ENCODE data around the gene C1S.

Gene C1S

DNA sequence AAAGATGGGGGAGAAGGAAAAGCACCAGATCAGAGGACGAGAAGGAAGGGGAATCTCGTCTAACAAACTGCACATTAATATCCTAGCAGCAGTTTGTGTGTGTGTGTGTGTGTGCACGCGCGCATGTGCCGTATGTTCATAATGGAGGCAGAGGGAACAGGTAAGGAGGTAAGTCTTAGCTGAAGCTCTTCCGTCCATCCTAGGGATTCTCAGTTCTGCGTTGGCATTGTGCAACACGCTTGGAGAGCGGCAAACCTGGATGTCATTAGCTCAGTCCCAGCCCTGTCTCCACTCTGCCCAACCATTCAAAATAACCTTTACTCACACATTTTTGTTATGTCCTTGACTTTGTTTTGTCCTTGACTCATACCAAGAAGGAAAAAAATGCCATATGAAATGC, 33.4 kb downstream of the C1S start:
- TF ChIP-seq, protein P1, sequence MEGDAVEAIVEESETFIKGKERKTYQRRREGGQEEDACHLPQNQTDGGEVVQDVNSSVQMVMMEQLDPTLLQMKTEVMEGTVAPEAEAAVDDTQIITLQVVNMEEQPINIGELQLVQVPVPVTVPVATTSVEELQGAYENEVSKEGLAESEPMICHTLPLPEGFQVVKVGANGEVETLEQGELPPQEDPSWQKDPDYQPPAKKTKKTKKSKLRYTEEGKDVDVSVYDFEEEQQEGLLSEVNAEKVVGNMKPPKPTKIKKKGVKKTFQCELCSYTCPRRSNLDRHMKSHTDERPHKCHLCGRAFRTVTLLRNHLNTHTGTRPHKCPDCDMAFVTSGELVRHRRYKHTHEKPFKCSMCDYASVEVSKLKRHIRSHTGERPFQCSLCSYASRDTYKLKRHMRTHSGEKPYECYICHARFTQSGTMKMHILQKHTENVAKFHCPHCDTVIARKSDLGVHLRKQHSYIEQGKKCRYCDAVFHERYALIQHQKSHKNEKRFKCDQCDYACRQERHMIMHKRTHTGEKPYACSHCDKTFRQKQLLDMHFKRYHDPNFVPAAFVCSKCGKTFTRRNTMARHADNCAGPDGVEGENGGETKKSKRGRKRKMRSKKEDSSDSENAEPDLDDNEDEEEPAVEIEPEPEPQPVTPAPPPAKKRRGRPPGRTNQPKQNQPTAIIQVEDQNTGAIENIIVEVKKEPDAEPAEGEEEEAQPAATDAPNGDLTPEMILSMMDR (IDR thresholded peaks at IDR 0.05; ENCODE audit: borderline replicate concordance, insufficient read depth, low read depth, low read length): no peak
- no peak overlapping the region for H3K4me3 ChIP-seq (ENCODE audit: low read depth, low read length)

DNA sequence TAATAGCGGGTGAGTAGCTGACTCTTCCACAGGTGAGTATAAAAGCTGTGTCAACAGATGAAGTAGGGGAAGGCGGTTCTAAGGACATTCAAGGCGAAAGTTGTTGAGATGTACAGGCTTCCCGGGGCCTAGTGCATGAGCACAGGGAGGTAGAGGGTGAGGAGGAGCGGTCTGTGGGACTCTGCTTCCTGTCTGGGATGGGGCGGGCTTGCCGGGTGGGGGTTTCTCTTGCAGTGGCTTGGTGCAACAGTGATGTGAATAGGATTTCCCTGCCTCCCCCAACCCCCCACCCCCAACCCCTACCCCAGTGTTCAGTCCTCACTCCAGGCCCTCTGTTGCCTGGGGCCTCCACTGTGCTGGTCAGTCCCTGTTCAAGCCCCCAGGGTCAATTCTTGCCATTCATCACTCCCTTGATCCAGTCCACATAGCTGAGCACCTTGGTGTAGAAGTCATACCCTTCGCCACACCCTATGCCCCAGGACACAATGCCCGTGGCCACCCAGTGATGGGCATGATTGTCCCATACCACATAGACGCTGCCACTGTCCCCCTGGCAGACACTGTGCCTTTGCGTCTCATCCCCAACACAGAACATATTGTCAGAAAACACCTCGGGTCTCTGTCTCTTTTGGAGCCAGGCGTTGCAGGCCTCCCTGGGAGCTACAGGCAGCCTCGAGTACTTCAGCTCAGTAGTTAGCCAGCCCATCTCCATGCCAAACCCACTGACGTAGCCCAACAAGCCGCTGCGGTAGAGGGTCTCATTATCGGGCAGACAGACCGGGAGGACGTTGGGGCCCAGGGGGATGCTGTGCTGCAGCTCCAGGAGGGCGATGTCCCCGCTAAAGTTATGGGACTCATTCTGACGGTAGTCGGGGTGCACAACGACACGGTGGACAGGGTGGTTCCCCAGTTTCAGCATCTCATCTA, 35.8 kb downstream of the C1S start:
- no peak overlapping the region for H3K4me3 ChIP-seq (ENCODE audit: low read depth, low read length)
- TF ChIP-seq, protein P1 (IDR thresholded peaks at IDR 0.05; ENCODE audit: borderline replicate concordance, insufficient read depth, low read depth, low read length): no peak

DNA sequence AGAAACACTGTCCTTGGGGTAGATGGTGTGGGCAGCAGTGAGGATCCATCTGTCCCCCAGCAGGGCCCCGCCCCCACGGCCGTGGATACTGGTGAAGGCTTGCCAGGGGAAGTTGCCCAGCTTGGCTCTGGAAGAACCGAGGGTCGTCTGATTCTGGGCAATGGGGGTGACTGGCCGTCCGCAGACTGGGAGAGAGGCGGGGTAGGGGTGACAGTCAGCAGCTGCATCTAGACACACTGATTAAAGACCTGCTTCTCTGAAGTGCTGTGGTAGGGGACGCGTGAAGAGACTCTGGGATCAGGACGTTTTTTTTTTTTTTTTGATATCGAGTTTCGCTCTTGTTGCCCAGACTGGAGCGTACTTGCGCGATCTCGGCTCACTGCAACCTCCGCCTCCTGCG, 36.5 kb downstream of the C1S start:
- H3K4me3 ChIP-seq (ENCODE audit: low read depth, low read length): no peak overlapping the region
- TF ChIP-seq, protein P1 (IDR thresholded peaks at IDR 0.05; ENCODE audit: borderline replicate concordance, insufficient read depth, low read depth, low read length): no peak

- TF ChIP-seq, protein P1 (IDR thresholded peaks at IDR 0.05; ENCODE audit: borderline replicate concordance, insufficient read depth, low read depth, low read length): no peak
Observed at GRCh38 chr12:7099290-7099996, 38.9 kb downstream of the C1S start.

GRCh38 chr12:7100239-7100638, 39.7 kb downstream of the C1S start:
- TF ChIP-seq, protein P1 (IDR thresholded peaks at IDR 0.05; ENCODE audit: borderline replicate concordance, insufficient read depth, low read depth, low read length): no peak

More at GRCh38 chr12:7099290-7099996, 38.9 kb downstream of the C1S start:
- H3K4me3 ChIP-seq (ENCODE audit: low read depth, low read length): no peak overlapping the region

DNA sequence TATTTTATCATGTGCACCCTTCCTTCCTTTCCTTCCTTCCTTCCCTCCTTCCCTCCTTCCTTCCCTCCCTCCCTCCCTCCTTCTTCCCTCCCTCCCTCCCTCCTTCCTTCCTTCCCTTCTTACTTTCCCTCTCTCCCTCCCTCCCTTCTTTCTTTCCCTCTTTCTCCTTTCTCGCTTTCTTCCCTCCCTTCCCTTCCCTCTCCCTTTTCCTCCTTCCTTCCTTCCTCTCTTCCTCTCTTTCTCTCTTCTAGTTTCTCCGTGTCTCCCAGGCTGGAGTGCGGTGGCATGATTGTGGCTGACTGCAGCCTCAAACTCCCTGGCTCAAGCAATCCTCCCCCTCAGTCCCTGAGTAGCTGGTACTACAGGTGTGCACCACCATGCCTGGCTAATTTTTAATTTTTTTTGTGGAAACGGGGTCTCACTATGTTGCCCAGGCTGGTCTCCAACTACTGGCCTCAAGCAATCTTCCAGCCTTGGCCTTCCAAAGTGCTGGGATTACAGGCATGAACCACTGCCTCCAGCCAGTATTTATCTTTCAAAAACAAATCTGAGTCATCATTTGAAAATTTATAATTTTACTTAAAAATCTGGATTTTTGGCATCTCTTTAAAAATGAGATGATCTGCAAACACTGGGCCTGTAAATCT, 40.7 kb downstream of the C1S start:
- no peak overlapping the region for H3K4me3 ChIP-seq (ENCODE audit: low read depth, low read length)
- TF ChIP-seq, protein P1 (IDR thresholded peaks at IDR 0.05; ENCODE audit: borderline replicate concordance, insufficient read depth, low read depth, low read length): no peak

More at GRCh38 chr12:7100239-7100638, 39.7 kb downstream of the C1S start:
- H3K4me3 ChIP-seq (ENCODE audit: low read depth, low read length): no peak overlapping the region
